GM21576 (cell line): ENCODE data around the gene MOB3A.
A peak's percentile ranks its signal among the peaks of the same experiment; 100 is the strongest.
"Not testable (repeated sequence)": the region's sequence is repeated elsewhere in the genome, so short reads cannot be mapped to it uniquely, and the experiment has no call there.

ENCODE experiments used
- ATAC-seq: cut with Tn5 transposase; IDR thresholded peaks from one replicate; pipeline ENCODE4 v1.9.1; 2021; ENCODE audit warnings: mild to moderate bottlenecking, moderate library complexity; ENCODE audit not compliant: unreplicated experiment

Gene MOB3A

GRCh38 chr19:2096034-2096479 lies at the start of gene MOB3A:
Gene MOB3A, minus strand, starts transcription at chr19:2096326. Its CDS starts 17,766 bp downstream, at chr19:2078560.
- ATAC-seq, result peak; percentile 25

GRCh38 chr19:2145831-2146241 lies 49.7 kb upstream of the MOB3A start:
- ATAC-seq, result no peak

GRCh38 chr19:2144190-2144589 lies 48.1 kb upstream of the MOB3A start:
- ATAC-seq, result no peak

GRCh38 chr19:2142173-2142829 lies 46.2 kb upstream of the MOB3A start:
- ATAC-seq, result no peak

- ATAC-seq, result no peak
Observed at GRCh38 chr19:2140138-2140569, 44.0 kb upstream of the MOB3A start.

- ATAC-seq, result no peak
Observed at GRCh38 chr19:2139385-2140137, 43.4 kb upstream of the MOB3A start.

GRCh38 chr19:2138061-2138728 lies 42.1 kb upstream of the MOB3A start:
- ATAC-seq, result no peak

GRCh38 chr19:2136796-2137195 lies 40.7 kb upstream of the MOB3A start:
- no peak for ATAC-seq

GRCh38 chr19:2135474-2136402 lies 39.6 kb upstream of the MOB3A start:
- ATAC-seq, result no peak

GRCh38 chr19:2132731-2133490 lies 36.8 kb upstream of the MOB3A start:
- no peak for ATAC-seq

- no peak for ATAC-seq
Observed at GRCh38 chr19:2132191-2132590, 36.1 kb upstream of the MOB3A start.

- ATAC-seq, result not testable (repeated sequence)
Observed at GRCh38 chr19:2131012-2131975, 35.2 kb upstream of the MOB3A start.

GRCh38 chr19:2129892-2130770 lies 34.0 kb upstream of the MOB3A start:
- no peak for ATAC-seq

GRCh38 chr19:2129486-2129885 lies 33.4 kb upstream of the MOB3A start:
- no peak for ATAC-seq

GRCh38 chr19:2129022-2129421 lies 32.9 kb upstream of the MOB3A start:
- ATAC-seq, result no peak

GRCh38 chr19:2128252-2128651 lies 32.1 kb upstream of the MOB3A start:
- not testable (repeated sequence) for ATAC-seq

GRCh38 chr19:2127758-2128157 lies 31.6 kb upstream of the MOB3A start:
- no peak for ATAC-seq
